HG02973 (cell line): ENCODE results near the gene ACTA2.

Source experiments
- ATAC-seq: cut with Tn5 transposase; IDR thresholded peaks from one replicate; pipeline ENCODE4 v1.9.1; 2021; ENCODE audit warnings: moderate library complexity; ENCODE audit not compliant: unreplicated experiment

ACTA2 gene

DNA sequence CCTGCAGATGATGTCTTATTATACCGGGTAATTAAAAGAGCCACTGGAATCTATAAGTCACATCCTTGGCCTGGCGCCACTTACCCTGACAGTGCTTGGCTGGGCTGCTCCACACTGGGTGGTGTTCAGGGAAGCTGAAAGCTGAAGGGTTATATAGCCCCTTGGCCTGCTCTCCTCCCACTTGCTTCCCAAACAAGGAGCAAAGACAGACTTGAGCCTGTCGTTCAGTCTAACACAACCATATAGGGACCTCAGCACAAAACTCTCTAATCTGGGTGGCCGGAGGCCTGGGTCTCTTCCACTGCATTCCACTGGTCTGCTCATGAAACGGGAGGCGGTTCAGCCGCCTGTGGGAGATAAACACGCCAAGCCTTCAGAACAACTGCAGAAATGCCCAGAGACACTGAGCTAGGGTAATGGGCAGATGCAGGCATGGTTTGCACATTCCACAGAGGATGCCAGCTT lies at the start of gene ACTA2:
TSS of gene ACTA2 (minus strand) at position 127 of the 465 bp plus-strand sequence. CDS start 3,843 bp downstream, outside the sequence.
- ATAC-seq, result no peak

DNA sequence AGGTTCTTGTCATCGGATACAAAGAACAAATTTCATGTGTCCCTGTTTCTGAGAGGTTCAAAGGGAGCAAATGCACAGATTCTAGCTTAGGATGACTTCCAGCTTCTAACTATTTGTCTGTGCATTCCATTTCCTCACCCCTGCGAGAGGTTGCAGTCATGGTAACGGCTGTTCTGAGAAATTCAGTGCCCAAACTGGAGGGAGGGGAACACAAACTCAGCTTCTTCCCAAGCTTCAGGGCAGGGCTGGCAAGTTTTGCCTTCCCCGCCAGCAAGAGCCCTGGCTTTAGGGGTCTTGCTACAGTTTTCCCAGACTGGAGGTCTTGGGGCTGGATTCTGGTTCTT lies 49.1 kb upstream of the ACTA2 start:
- ATAC-seq, result no peak

DNA sequence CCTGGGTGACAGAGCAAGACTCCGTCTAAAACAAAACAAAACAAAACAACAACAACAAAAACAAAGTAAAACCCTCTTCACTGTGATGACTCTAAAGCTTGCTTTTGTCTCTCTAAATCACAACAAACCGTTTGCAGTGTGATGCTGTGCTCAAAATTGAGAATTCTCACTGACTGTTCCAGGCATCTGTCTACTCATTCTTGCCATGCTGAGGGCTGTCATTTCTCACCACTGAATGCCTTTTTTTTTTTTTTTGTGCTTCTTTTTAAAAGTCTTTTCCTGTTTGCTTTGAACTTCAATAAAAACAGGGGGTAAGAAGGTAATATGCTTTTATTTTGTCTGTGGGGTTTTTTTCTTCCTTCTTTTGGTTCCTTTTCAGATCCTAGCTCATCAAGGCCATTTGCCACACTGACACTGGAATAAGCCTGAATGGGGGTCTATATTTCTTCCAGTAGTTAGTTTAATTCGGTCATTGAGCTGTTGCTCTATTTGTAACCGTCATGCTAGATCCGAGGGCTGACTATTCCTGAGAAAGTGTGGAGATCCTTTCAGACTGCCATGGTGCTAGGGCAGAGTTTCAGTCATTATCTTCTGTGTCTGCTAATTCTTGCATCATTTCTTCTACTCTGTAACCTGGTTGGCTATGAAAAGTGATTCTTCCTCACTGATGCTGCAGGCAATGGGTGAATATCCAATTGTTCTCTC lies 48.6 kb upstream of the ACTA2 start:
- ATAC-seq, result no peak

DNA sequence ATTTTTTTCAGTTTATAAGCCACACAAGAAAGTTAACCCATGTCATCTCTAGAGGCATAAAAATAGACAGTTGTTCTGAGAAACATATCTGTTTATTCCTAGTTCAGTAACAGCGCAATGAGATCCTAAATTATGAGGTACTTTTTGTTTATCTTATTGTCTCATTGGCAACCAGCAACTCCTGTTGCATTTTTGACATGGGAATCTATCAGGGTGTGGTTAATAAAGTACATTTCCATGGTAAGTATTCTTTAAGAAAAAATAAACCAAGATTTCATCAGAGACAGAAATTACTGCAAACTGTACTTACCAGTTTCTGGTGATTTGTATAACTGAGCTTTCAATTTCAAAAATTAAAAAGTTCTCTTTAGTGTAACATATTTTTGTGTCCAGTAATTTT lies 47.1 kb upstream of the ACTA2 start:
- no peak for ATAC-seq

DNA sequence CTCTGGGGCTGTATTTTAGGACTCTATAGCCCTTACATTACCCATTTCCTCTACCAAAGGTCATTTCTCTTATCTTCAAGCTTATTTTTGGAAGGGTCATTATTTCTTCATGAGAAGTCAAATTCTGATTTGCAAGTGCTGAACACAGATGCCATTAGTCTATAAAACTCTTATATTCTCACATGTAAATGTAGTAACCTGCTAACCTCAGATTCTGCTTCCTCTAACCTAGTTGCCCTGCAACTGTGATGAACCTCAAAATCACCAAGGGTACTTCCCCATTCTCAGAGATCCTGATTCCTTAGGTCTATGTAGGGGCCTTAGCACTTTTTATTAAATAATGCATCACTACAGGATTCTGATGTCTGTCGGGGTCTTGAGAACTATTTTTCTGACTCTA lies 44.4 kb upstream of the ACTA2 start:
- ATAC-seq, result peak; percentile 46

DNA sequence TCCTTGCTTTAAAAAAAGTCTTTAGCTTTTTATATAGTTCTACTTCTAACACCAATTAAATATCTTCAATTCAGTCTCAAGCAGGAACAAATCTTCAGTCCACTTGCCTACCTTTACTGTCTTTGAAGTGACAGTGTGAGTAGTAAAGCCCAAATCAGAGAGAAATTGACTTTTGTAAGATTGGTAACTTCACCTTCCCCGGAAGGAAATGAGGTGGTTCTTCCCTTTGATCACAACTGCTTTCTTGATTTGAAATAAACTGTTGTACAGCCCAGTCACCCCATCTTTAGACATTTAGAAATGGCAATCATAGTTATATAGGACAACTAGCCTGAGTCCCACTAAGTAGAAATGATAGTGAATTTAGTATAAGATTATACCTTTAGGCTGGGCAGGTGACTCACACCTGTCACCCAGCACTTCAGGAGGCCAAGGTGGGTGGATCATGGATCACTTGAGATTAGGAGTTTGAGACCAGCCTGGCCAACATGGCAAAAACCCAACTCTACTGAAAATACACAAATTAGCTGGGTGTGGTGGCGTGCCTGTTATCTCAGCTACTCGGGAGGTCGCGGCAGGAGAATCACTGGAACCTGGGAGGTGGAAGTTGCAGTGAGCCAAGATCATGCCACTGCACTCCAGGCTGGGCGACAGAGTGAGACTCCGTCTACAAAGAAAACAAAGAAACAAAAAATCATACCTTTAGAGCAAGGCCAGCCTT lies 42.7 kb upstream of the ACTA2 start:
- no peak for ATAC-seq

DNA sequence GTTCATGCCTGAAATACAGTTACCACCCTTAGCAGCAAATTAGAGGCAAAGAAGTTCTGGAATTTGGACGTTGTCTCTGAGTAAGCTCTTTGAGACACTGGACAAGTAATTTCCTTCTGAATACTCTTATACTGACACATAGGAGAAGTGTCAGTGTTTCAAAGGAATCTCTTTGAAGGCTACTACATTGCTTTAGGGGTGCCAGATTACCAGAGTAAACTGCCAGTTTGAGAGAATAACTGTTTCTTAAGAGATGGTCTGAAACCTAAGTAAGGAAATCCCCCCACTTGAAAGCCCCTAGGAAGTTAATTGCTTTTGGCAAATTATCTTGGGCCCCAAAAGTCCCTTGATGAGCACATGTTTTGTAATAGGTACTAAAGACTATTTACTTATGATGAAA lies 41.4 kb upstream of the ACTA2 start:
- ATAC-seq, result no peak

DNA sequence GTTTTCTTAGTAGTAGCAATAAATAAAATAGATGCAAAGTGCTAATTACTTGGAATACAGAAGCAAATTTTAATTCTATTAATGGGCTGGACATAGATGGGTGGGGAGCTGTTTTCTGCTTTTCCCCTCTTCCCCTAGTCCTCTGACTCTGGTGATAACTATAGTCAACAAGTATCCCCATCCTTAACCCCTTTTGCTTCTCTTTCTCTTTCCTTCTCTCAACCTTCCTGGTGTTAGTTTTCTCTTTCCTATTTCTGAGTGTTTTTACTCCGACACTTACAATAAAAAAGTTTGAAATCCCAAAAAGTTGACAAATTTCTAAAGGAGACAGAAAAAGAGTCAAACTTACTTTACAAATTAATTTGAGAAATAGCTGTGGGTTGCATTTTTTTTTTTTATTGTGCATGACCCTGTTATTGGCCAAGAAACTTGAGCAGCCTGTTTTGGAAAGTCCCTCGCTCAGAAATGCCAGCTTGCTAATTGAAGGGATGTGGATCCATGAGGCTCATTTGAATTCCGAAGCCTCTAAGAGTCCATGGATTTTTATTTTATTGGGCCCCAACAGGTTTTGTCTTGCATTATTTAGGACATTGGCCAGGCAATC lies 40.5 kb upstream of the ACTA2 start:
- ATAC-seq, result no peak

DNA sequence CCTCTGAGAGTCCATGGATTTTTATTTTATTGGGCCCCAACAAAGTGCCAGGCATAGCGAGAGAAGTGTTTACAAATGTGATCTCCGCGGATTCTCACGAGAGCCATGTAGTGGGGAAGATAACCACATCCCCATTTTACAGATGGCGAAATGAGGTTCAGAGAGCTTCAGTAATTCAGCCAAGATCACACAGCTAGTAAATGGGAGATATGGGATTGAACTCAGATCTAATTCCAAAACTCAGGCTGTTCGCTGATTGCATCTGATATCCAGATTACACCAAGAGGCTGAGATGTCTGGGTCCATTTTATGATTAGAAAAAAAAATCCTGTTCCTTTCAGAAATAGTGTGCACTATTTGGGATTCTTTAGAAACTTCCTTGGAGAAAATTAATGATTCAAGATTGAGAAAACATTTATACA lies 39.3 kb upstream of the ACTA2 start:
- ATAC-seq, result no peak

DNA sequence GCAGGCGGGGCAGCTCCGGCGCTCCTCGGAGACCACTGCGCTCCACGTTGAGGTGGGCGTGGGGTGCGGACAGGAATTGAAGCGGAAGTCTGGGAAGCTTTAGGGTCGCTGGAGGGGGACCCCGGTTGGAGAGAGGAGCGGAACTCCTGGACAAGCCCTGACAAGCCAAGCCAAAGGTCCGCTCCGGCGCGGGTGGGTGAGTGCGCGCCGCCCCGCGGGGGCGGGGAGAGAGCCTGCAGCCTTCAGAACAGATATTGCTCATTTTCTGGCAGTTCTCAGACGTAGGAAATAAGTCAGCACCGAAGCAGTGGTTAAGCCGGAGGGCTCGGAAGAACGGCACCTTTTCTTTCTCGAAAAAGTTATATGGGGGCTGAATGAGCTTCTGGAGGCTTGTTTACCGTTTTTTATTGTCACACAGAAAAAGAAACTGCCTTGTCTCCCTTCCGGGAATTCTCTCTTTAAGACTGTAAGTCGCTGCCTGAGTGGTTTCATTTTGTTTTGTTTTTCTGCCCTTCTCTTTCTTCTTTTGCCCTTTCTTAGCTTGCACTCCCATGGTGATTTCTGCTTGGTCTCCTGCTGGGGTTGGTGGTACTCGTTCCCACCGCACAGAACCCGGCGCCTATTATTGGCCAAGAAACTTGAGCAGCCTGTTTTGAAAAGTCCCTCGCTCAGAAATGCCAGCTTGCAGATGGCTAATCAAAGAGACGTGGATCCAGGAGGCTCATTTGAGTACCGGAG lies 38.8 kb upstream of the ACTA2 start:
- peak; percentile 21 for ATAC-seq

DNA sequence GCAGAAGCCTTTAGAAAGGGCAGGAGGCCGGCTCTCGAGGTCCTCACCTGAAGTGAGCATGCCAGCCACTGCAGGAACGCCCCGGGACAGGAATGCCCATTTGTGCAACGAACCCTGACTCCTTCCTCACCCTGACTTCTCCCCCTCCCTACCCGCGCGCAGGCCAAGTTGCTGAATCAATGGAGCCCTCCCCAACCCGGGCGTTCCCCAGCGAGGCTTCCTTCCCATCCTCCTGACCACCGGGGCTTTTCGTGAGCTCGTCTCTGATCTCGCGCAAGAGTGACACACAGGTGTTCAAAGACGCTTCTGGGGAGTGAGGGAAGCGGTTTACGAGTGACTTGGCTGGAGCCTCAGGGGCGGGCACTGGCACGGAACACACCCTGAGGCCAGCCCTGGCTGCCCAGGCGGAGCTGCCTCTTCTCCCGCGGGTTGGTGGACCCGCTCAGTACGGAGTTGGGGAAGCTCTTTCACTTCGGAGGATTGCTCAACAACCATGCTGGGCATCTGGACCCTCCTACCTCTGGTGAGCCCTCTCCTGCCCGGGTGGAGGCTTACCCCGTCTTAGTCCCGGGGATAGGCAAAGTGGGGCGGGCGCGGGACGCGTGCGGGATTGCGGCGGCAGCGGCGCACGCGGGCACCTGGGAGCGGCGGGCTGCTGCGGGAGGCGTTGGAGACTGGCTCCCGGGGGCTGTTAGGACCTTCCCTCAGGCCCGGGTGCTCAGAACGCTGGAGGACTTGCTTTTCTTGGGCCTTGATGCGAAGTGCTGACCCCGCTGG lies 38.0 kb upstream of the ACTA2 start, which contains the start of gene FAS:
TSS of gene FAS (plus strand) at position 415 of the 777 bp plus-strand sequence. CDS start at position 494, 79 bp downstream.
- peak; percentile 54 for ATAC-seq

DNA sequence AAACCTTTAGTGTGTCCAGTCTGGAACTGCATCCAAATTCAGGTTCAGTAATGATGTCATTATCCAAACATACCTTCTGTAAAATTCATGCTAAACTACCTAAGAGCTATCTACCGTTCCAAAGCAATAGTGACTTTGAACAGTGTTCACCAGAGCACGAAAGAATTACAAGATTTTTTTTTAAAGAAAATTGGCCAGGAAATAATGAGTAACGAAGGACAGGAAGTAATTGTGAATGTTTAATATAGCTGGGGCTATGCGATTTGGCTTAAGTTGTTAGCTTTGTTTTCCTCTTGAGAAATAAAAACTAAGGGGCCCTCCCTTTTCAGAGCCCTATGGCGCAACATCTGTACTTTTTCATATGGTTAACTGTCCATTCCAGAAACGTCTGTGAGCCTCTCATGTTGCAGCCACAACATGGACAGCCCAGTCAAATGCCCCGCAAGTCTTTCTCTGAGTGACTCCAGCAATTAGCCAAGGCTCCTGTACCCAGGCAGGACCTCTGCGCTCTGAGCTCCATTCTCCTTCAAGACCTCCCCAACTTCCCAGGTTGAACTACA lies 37.3 kb upstream of the ACTA2 start:
- peak; percentile 4 for ATAC-seq

DNA sequence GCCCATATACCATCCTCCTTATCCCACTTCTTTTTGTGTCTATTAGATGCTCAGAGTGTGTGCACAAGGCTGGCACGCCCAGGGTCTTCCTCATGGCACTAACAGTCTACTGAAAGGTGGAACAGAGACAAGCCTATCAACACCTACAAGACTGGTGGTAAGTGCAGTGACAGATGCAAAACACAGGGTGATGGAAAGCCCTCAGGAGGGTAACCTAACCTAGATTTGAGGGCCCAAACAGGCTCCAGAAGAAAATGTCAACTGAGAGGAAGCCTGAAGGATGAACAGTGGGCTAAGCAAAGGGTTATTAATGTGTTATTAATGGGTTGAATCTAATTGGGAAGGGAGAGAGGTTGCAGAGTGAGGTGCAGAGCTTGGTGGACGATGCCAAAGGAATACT lies 36.9 kb upstream of the ACTA2 start:
- no peak for ATAC-seq

DNA sequence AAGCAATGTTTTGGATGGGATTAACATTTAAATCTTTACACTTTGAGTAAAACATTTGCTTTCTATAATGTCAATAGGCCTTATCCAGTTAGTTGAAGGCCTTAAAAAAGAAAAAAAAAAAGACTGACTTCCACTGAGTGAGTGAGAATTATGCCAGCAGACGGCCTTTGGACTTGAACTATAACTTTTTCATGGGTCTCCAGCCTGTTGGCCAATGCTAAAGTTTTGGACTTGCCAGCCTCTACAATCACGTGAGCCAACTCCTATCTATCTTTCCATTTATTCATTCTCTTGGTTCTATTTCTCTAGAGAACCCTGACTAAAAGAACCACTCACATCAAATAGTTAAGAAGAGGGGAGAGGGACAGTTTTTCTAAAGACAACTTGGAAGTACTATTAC lies 35.3 kb upstream of the ACTA2 start:
- no peak for ATAC-seq

DNA sequence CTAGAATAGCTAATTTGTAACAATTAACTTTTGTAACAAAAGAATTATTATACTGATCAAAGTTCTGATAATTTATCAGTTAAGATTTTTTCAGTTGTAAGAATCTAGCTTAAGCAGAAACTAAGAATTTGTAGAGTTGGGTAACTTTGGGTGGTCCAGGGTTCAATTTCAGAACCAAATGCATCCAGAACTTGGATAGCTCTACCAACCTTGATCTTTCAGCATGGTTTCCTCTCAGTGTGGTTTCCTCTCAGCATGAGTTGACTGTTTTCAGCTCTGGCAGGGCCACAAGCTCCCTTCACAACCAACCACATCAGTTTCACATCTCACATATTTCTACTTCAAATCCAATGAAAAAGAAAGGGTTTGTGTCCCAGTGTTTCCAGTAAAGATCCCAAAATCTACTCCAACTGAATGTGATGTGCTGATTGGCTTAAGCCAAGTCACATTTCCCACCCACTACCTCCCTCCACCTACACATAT lies 34.7 kb upstream of the ACTA2 start:
- ATAC-seq, result no peak

DNA sequence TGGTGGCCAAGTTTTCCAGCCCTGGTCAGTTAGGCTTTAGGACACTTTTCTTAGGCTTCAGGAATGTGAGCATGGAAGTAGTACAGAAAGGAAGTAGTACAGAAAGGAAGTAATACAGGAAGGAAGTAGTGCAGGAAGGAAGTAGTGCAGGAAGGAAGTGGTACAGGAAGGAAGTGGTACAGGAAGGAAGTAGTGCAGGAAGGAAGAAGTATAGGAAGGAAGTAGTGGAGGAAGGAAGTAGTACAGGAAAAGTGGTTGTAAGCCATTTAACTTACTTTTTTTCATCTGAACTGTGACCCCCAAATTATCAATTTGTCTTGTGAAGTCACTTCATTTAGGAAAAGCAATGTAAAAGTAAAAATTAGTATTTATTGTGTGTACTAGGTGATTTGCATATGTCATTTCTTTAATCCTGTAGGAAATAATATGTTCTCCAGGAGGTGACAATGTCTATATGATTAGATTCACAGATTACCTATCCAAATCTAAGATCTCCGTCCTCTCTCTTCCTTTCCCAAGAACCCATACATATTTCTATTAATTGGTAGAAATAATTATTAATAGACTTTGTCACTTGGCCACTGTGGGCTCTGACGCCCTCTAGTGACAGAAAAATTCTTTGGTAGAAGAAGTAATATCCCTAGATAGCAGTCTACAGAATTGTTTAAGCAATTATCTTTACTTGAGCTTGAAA lies 34.1 kb upstream of the ACTA2 start:
- ATAC-seq, result no peak

DNA sequence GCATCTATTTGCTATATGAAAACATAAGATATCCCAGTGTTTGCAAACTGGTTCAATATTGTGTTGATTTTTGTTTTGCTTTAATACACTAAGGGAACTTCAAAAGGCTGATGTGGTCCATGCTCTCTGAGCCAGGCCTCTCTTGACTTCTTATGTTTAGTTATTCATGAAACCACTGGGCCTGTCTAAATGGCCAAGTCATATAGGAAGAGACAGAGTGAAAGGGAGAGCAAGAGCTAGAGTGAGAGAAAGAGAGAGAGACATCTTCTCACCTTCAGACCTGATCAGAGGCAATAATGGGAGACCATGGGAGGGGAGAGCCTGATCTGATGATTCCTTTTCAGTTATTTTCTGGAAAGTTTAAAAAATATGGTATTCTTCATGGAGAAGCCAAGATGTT lies 32.0 kb upstream of the ACTA2 start:
- ATAC-seq, result no peak

DNA sequence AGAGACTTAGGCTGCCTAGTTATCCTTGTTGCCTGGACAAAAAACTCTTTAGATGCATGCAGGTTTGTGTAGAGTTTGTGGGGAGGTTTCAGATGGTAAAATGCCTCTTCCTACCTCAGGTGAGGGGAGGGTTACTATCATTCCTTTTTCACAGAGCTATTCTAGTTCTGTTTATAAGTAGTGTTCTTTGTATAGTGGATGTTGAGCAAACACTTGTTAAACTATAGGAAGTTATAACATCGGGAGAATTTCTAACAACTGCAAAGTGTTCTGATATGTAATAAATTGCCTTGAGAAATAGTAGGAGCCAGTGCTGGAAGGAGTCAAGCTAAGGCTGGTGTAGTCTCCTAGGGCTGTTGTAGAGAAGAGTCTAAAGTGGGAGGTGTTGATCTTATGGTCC lies 31.4 kb upstream of the ACTA2 start:
- ATAC-seq, result no peak

DNA sequence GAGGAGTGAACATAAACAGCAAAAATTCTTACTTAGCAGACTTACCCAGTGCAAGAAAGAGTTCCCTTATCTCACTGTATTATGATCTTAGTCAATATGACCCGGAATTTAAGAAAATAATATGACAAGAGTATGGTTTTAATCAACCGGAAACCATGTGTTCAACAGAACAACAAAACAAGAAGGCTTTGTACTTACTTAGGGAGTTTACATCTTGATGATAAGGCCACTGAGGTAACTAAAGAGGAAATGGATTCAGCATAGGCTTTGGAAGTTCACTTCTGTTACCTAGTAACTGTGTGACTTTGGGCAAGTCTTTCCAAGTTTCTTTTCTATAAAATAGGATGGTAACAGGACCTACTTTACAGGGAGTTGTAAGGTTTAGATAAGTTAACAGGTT lies 30.6 kb upstream of the ACTA2 start:
- ATAC-seq, result no peak

DNA sequence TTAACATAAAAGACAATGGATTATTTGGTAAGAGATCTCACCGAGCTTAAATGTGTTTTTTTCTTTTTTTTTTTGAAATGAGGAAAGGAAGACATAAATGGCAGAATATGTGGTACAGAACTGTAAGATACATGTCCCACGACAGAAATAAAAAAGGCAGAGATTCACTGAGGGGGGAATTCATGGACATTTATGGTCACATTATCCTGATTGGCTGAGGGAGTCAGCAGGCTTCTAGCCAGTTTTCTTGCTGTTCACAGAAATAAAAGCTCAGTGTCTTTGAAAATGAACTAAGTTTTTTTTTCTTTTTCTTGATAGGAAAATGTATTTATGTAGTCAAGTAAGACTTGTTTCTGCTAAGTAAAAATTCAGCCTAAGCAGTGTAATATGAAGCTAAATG lies 29.8 kb upstream of the ACTA2 start:
- ATAC-seq, result no peak
